Measurements from ENCODE around the gene PLS1.
"Not testable (repeated sequence)": the region's sequence is repeated elsewhere in the genome, so short reads cannot be mapped to it uniquely, and the experiment has no call there.

PLS1 gene

DNA sequence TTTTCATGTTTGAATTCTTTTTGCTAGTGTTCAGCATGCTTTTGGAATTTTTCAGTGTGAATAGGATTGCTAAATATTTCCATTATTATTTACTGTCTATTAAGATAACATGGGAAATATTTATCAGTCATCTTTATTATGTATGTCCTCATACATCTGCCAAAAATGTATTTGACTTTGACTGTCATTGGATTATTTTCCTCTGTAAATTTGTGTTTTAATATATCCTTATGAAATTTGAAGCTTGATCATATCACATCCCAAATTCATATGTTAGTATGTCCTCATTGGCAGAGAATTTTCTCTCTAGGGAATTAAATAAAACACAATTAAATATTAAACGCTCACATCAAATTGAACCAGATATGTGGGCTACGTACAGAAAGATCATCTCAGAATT is 95.3 kb downstream of the PLS1 start:
- in situ Hi-C loops (cut with HindIII; ENCODE audit: low pct_unique_long_range_greater_than_20kb, low sequenced_read_pairs): no loop called here
- DNase-seq (ENCODE audit: low read depth in 1 of 2, low spot score in 1 of 2): no peak
- TF ChIP-seq JUND (IDR thresholded peaks at IDR 0.05; ENCODE audit: low read depth): no peak

- in situ Hi-C loops (cut with HindIII; ENCODE audit: low pct_unique_long_range_greater_than_20kb, low sequenced_read_pairs): no loop called here
- TF ChIP-seq JUND (IDR thresholded peaks at IDR 0.05; ENCODE audit: low read depth): no peak
- DNase-seq (ENCODE audit: low read depth in 1 of 2, low spot score in 1 of 2): no peak
Measured at GRCh38 chr3:142693136-142693853, 97.1 kb downstream of the PLS1 start.

- TF ChIP-seq JUND (IDR thresholded peaks at IDR 0.05; ENCODE audit: low read depth): no peak
- peak in 1 of 2 experiments; percentile 19 for DNase-seq (ENCODE audit: low read depth in 1 of 2, low spot score in 1 of 2)
- in situ Hi-C loops (cut with HindIII; ENCODE audit: low pct_unique_long_range_greater_than_20kb, low sequenced_read_pairs): no loop called here
Measured at GRCh38 chr3:142694225-142694624, 98.0 kb downstream of the PLS1 start.

- DNase-seq (ENCODE audit: low read depth in 1 of 2, low spot score in 1 of 2): no peak
- TF ChIP-seq JUND (IDR thresholded peaks at IDR 0.05; ENCODE audit: low read depth): no peak
- in situ Hi-C loops (cut with HindIII; ENCODE audit: low pct_unique_long_range_greater_than_20kb, low sequenced_read_pairs): no loop called here
Measured at GRCh38 chr3:142705198-142705597, 109.0 kb downstream of the PLS1 start.

GRCh38 chr3:142706321-142707127 is 110.3 kb downstream of the PLS1 start:
- no peak for DNase-seq (ENCODE audit: low read depth in 1 of 2, low spot score in 1 of 2)
- in situ Hi-C loops (cut with HindIII; ENCODE audit: low pct_unique_long_range_greater_than_20kb, low sequenced_read_pairs): no loop called here
- TF ChIP-seq JUND (IDR thresholded peaks at IDR 0.05; ENCODE audit: low read depth): no peak

DNA sequence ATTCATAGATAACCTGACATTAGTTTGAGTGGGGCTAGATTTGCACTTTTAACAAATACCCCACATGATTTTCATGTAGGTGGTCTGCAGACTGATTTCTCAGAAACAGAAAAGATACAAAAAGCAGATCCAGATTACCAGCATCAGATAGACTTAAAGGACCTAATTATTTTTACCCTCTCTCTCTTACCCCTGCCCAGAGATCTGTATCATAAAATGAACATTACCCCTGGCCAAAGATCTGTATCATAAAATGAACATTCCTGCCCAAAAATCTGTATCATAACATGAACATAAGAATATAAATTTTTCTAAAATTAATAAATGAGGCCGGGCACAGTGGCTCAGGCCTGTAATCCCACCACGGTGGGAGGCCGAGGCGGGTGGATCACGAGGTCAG is 113.0 kb downstream of the PLS1 start:
- no peak for TF ChIP-seq JUND (IDR thresholded peaks at IDR 0.05; ENCODE audit: low read depth)
- in situ Hi-C loops (cut with HindIII; ENCODE audit: low pct_unique_long_range_greater_than_20kb, low sequenced_read_pairs): no loop called here
- no peak for DNase-seq (ENCODE audit: low read depth in 1 of 2, low spot score in 1 of 2)

DNA sequence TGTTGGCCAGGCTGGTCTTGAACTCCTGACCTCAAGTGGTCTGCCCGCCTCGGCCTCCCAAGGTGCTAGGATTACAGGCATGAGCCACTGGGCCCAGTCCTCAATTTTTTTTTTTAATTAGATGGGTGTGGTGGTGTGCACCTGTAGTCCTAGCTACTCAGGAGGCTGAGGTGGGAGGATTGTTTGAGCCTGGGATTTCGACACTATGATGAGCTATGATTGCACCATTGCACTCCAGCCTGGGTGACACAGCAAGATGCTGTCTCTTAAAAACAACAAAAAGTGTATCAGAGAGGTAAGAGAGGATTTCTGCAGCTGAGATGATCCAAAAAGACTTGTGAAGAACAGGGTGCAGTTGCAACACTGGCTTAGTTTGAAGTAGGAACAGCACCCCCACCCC is 118.7 kb downstream of the PLS1 start:
- in situ Hi-C loops (cut with HindIII; ENCODE audit: low pct_unique_long_range_greater_than_20kb, low sequenced_read_pairs); DNase-seq (ENCODE audit: low read depth in 1 of 2, low spot score in 1 of 2): not testable (repeated sequence)

DNA sequence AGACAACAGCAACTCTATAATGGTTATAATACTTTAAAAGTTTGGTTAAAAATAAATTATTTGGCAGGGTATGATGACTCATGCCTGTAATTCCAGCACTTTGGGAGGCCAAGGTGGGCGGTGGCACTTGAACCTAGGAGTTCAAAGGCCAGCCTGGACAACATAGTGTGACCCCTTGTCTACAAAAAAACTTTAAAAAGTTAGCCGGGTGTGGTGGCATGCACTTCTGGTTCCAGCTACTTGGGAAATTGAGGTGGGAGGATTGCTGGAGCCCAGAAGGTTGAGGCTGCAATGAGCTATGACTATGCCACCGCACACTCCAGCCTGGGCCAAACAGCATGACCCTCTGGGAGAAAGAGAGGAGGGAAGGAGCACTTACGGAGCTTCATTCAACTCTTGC is 119.9 kb downstream of the PLS1 start:
- DNase-seq (ENCODE audit: low read depth in 1 of 2, low spot score in 1 of 2): no peak
- TF ChIP-seq JUND (IDR thresholded peaks at IDR 0.05; ENCODE audit: low read depth): no peak
- in situ Hi-C loops (cut with HindIII; ENCODE audit: low pct_unique_long_range_greater_than_20kb, low sequenced_read_pairs): no loop called here

- DNase-seq (ENCODE audit: low read depth in 1 of 2, low spot score in 1 of 2): no peak
- no peak for TF ChIP-seq JUND (IDR thresholded peaks at IDR 0.05; ENCODE audit: low read depth)
- in situ Hi-C loops (cut with HindIII; ENCODE audit: low pct_unique_long_range_greater_than_20kb, low sequenced_read_pairs): no loop called here
Measured at GRCh38 chr3:142723665-142723967, 127.4 kb downstream of the PLS1 start.

- in situ Hi-C loops (cut with HindIII; ENCODE audit: low pct_unique_long_range_greater_than_20kb, low sequenced_read_pairs): no loop called here
- peak; percentile 92 to 94 for DNase-seq (ENCODE audit: low read depth in 1 of 2, low spot score in 1 of 2)
- TF ChIP-seq JUND (IDR thresholded peaks at IDR 0.05; ENCODE audit: low read depth): no peak
Measured at GRCh38 chr3:142723968-142724681, 127.9 kb downstream of the PLS1 start, which contains the start of gene TRPC1. Gene TRPC1, plus strand, starts transcription at chr3:142724034. Its CDS starts 526 bp downstream, at chr3:142724560.

GRCh38 chr3:142724682-142725356 is 128.6 kb downstream of the PLS1 start:
- in situ Hi-C loops (cut with HindIII; ENCODE audit: low pct_unique_long_range_greater_than_20kb, low sequenced_read_pairs): no loop called here
- no peak for TF ChIP-seq JUND (IDR thresholded peaks at IDR 0.05; ENCODE audit: low read depth)
- DNase-seq (ENCODE audit: low read depth in 1 of 2, low spot score in 1 of 2): peak; percentile 25 to 52

GRCh38 chr3:142725357-142725739 is 129.2 kb downstream of the PLS1 start:
- in situ Hi-C loops (cut with HindIII; ENCODE audit: low pct_unique_long_range_greater_than_20kb, low sequenced_read_pairs): no loop called here
- no peak for DNase-seq (ENCODE audit: low read depth in 1 of 2, low spot score in 1 of 2)
- no peak for TF ChIP-seq JUND (IDR thresholded peaks at IDR 0.05; ENCODE audit: low read depth)

All from T47D (cell line).